ENCODE measurements around the gene EIF3I. TPM values are rescaled to one million over a fixed set of nuclear protein-coding genes. Genes with fewer than 3 reads are reported as not detected.

EIF3I gene
- total and polyA plus RNA-seq, 2 experiments from 2014 or later = 259 to 286 TPM

DNA sequence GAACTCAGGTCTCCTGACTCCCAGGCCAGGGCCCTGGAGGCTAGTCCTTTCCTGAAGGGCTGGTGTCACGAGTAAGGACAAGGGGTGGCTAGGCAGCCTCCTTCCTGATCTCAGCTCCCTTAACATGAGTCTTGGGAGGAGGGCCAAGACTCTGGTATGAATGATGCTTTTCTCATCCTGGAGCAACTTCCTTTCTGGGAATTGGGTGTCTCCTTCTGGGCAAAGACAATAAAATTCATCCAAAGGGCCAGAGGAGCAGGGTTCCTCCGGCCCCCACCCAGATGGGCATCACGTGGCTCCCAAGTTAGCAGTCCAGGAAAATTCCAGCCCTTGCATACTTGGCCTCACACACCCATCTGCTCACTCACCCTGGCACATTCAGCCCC, 24.7 kb downstream of the EIF3I start, which contains the start of gene FAM167B:
Gene FAM167B, plus strand, starts transcription at position 335 of the 386 bp plus-strand sequence. CDS start 200 bp downstream, outside the sequence.
- Histone ChIP-seq H3K9me3 (ENCODE audit: low read depth) (no peaks in the 10 kb centered on the region), H3K4me3 (no peak within 1 kb of the TSS), H3K27ac (peak within 1 kb of the TSS; percentile 69), H3K9me2 (ENCODE audit: insufficient read depth) (no peaks in the 10 kb centered on the region), H3F3A (ENCODE audit: insufficient read depth) (peaks cover 11% of the 10 kb centered on the region; the same call in 1 of the 2 replicates), H2AFZ (peak within 1 kb of the TSS; percentile 66), H4K20me1 (ENCODE audit: insufficient read depth) (no peaks in the 10 kb centered on the region), H3K79me2 (ENCODE audit: insufficient read depth) (no peaks in the 10 kb centered on the region), H3K9ac (peak within 1 kb of the TSS; percentile 49), H3K4me1 (ENCODE audit: insufficient read depth) (peaks cover 27% of the 10 kb centered on the region), H3K4me2 (ENCODE audit: unreplicated experiment) (peak within 1 kb of the TSS; percentile 27), H3K27me3 (replicated peaks; ENCODE audit: insufficient read depth) (no peaks in the 10 kb centered on the region), H3K36me3 (ENCODE audit: low read depth) (no peaks in the 10 kb centered on the region)
- peak; percentile 93 for DNase-seq
- in situ Hi-C loops (cut with MboI) = no loop called here
- TF ChIP-seq EZH2 (IDR thresholded peaks at IDR 0.05; ENCODE audit: insufficient read depth, poor library complexity, severe bottlenecking) (no peak), EZH2phosphoT487 (IDR thresholded peaks at IDR 0.05; ENCODE audit: insufficient read depth, low read depth) (no peak)
- 0% methylated on average over 3 of the region's 3 CpGs for WGBS, 2 experiments (ENCODE audit: low coverage in 1 of 2, low lambda C conversion rate in 2 of 2, missing lambda C conversion rate in 2 of 2)

DNA sequence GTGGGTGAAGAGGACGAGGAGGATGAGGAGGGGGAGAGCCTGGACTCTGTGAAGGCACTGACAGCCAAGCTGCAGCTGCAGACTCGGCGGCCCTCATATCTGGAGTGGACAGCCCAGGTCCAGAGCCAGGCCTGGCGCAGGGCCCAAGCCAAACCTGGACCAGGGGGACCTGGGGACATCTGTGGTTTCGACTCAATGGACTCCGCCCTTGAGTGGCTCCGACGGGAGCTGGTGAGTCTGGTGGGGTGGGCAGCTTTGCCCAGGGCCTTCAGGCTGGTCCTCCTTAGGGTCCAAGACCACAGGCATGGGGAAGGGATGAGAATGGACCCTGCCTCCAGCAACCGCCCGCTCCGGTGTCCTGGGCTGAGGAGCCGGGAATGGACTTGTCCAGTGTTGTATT, 25.2 kb downstream of the EIF3I start:
- peak overlapping the region; percentile 69 for H3K27ac ChIP-seq
- no peaks in the 10 kb centered on the region for H3K36me3 ChIP-seq (ENCODE audit: low read depth)
- DNase-seq = no peak
- peak overlapping the region; percentile 43 for H2AFZ ChIP-seq
- in situ Hi-C loops (cut with MboI) = no loop called here
- H3K4me2 ChIP-seq (ENCODE audit: unreplicated experiment) = peak overlapping the region; percentile 27
- no peaks in the 10 kb centered on the region for H3K9me2 ChIP-seq (ENCODE audit: insufficient read depth)
- WGBS, 2 experiments (ENCODE audit: low coverage in 1 of 2, low lambda C conversion rate in 2 of 2, missing lambda C conversion rate in 2 of 2) = 76% methylated on average over 12 of the region's 12 CpGs
- no peaks in the 10 kb centered on the region for H3K9me3 ChIP-seq (ENCODE audit: low read depth)
- no peaks in the 10 kb centered on the region for H4K20me1 ChIP-seq (ENCODE audit: insufficient read depth)
- H3K9ac ChIP-seq = 0 out of 2 replicates have a peak overlapping the region, but pooled peaks have one; percentile 11
- H3K79me2 ChIP-seq (ENCODE audit: insufficient read depth) = no peaks in the 10 kb centered on the region
- H3K27me3 ChIP-seq (replicated peaks; ENCODE audit: insufficient read depth) = no peaks in the 10 kb centered on the region
- H3F3A ChIP-seq (ENCODE audit: insufficient read depth) = 0 out of 2 replicates have a peak, but pooled peaks cover 10% of the 10 kb centered on the region
- H3K4me1 ChIP-seq (ENCODE audit: insufficient read depth) = peaks cover 26% of the 10 kb centered on the region
- no peak overlapping the region for H3K4me3 ChIP-seq
- no peak for TF ChIP-seq EZH2phosphoT487 (IDR thresholded peaks at IDR 0.05; ENCODE audit: insufficient read depth, low read depth)
- TF ChIP-seq EZH2 (IDR thresholded peaks at IDR 0.05; ENCODE audit: insufficient read depth, poor library complexity, severe bottlenecking) = no peak

DNA sequence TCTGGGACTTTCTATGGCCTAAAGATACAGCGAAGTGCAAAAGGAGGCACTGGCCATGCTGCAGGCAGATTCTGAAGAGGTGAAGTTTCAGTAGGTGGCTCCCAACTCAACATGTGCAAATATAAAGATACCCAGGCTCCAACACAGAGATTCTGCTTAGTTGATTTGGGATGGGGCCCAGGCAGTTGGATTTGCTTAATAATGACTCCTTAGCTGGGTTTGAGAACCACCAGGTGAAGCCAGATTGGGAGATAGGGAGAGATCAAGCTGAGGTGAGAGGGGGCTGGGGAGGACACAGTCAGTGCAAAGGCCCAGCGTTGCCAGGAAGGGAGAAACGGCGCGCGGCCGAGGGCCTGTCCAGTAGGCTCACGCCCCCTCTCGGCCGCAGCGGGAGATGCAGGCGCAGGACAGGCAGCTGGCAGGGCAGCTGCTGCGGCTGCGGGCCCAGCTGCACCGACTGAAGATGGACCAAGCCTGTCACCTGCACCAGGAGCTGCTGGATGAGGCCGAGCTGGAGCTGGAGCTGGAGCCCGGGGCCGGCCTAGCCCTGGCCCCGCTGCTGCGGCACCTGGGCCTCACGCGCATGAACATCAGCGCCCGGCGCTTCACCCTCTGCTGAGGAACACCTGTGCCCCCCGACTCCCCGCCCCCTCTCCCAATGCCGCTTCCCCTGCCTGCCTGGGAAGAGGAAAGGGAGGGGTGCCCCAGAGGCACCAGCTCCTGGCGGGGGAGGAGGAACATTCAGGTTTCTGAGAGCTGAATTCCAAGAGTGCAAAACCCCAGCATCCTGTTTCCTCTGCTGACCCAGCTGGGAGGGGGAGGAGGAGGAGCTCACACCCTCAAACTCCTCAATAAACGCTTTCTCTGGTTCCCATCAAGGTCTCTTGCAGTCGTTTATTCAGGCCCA, 26.0 kb downstream of the EIF3I start:
- H3K27me3 ChIP-seq (replicated peaks; ENCODE audit: insufficient read depth) = no peaks in the 10 kb centered on the region
- no peaks in the 10 kb centered on the region for H3K36me3 ChIP-seq (ENCODE audit: low read depth)
- TF ChIP-seq EZH2 (IDR thresholded peaks at IDR 0.05; ENCODE audit: insufficient read depth, poor library complexity, severe bottlenecking) (no peak), EZH2phosphoT487 (IDR thresholded peaks at IDR 0.05; ENCODE audit: insufficient read depth, low read depth) (no peak)
- no peak overlapping the region for H3K4me3 ChIP-seq
- no peaks in the 10 kb centered on the region for H4K20me1 ChIP-seq (ENCODE audit: insufficient read depth)
- H3K4me1 ChIP-seq (ENCODE audit: insufficient read depth) = peaks cover 26% of the 10 kb centered on the region
- DNase-seq = peak; percentile 80
- no peak overlapping the region for H3K9ac ChIP-seq
- no peaks in the 10 kb centered on the region for H3K79me2 ChIP-seq (ENCODE audit: insufficient read depth)
- 0 out of 2 replicates have a peak overlapping the region, but pooled peaks have one; percentile 69 for H3K27ac ChIP-seq
- 0 out of 2 replicates have a peak, but pooled peaks cover 10% of the 10 kb centered on the region for H3F3A ChIP-seq (ENCODE audit: insufficient read depth)
- H3K9me3 ChIP-seq (ENCODE audit: low read depth) = no peaks in the 10 kb centered on the region
- H3K4me2 ChIP-seq (ENCODE audit: unreplicated experiment) = no peak overlapping the region
- H3K9me2 ChIP-seq (ENCODE audit: insufficient read depth) = no peaks in the 10 kb centered on the region
- 26 to 28% methylated on average over 24 to 29 of the region's 31 CpGs for WGBS, 2 experiments (ENCODE audit: low coverage in 1 of 2, low lambda C conversion rate in 2 of 2, missing lambda C conversion rate in 2 of 2)
- H2AFZ ChIP-seq = peak overlapping the region; percentile 46
- in situ Hi-C loops (cut with MboI) = no loop called here

DNA sequence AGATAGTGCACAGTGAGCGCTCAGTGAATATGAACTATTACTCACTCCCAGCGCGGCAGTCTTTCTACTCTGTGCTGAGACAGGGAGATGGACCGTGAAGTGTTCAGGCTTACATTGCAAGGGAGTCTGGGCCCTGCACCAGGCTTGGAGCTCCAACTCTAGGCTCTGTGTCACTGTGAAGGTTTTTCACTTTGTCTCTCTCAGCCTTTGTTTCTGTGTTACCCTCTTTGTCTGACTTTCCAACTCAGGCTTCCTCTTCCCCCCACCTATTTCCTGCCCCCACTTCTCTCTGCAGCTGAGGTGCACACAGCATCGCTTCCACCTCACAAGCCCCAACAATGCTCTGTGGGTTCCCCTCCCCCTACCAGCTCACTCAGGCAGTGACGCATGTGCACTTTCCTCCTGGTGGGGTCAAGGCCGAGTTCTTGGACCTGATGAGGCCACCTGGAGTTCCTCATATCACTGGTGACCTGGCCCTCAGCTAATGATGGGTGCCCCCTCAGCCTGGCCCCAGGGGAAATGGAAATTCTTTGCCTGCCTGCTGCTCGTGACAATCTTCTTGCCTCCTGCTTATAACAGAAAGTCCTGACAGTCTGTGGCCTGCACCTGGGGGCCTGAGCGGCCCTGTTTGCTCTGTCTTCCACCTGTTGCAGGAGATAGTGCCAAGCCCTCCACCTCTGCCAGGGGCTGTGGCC, 27.8 kb downstream of the EIF3I start:
- H3K79me2 ChIP-seq (ENCODE audit: insufficient read depth) = no peaks in the 10 kb centered on the region
- no peaks in the 10 kb centered on the region for H3K9me3 ChIP-seq (ENCODE audit: low read depth)
- H3K4me3 ChIP-seq = no peak overlapping the region
- no peaks in the 10 kb centered on the region for H4K20me1 ChIP-seq (ENCODE audit: insufficient read depth)
- H3K27me3 ChIP-seq (replicated peaks; ENCODE audit: insufficient read depth) = no peaks in the 10 kb centered on the region
- H3F3A ChIP-seq (ENCODE audit: insufficient read depth) = 0 out of 2 replicates have a peak, but pooled peaks cover 10% of the 10 kb centered on the region
- no peak overlapping the region for H3K27ac ChIP-seq
- peaks cover 26% of the 10 kb centered on the region for H3K4me1 ChIP-seq (ENCODE audit: insufficient read depth)
- H2AFZ ChIP-seq = no peak overlapping the region
- no peaks in the 10 kb centered on the region for H3K9me2 ChIP-seq (ENCODE audit: insufficient read depth)
- WGBS, 2 experiments (ENCODE audit: low coverage in 1 of 2, low lambda C conversion rate in 2 of 2, missing lambda C conversion rate in 2 of 2) = 80 to 86% methylated on average over 9 of the region's 9 CpGs
- no peaks in the 10 kb centered on the region for H3K36me3 ChIP-seq (ENCODE audit: low read depth)
- TF ChIP-seq EZH2phosphoT487 (IDR thresholded peaks at IDR 0.05; ENCODE audit: insufficient read depth, low read depth) (no peak), EZH2 (IDR thresholded peaks at IDR 0.05; ENCODE audit: insufficient read depth, poor library complexity, severe bottlenecking) (no peak)
- H3K4me2 ChIP-seq (ENCODE audit: unreplicated experiment) = no peak overlapping the region
- H3K9ac ChIP-seq = no peak overlapping the region
- in situ Hi-C loops (cut with MboI) = no loop called here
- no peak for DNase-seq

Data from GM23248 (cell line).